Stomach (tissue), 4 donors: Measurements from ENCODE around the gene CHST6.

Experiments
- CTCF ChIP-seq, 7 experiments: fragments of 450-650 bp in 4 of 7; fragments of 200-600 bp in 3 of 7; sonication (generic) in 3 of 7; IDR thresholded peaks; one replicate each; pipeline ENCODE4 v1.5.1; 2016 to 2019; ENCODE audit warnings: antibody characterized with exemption in 7 of 7, control low read depth in 2 of 7, mild to moderate bottlenecking in 1 of 7
- EP300 ChIP-seq: sonication (generic); formaldehyde crosslinking; IDR thresholded peaks from one replicate; pipeline ENCODE4 v1.6.1; 2017; ENCODE audit warnings: antibody characterized with exemption
- POLR2A ChIP-seq, 4 donors: fragments of 450-650 bp; IDR thresholded peaks; one replicate each; pipeline ENCODE4 v1.6.1; 2016; ENCODE audit warnings: antibody characterized with exemption in 4 of 4, control low read depth in 2 of 4, mild to moderate bottlenecking in 1 of 4, moderate library complexity in 1 of 4
- POLR2AphosphoS5 ChIP-seq, 3 donors: sonication (generic); formaldehyde crosslinking; IDR thresholded peaks; one replicate each; pipeline ENCODE4 v1.6.1; 2016; ENCODE audit warnings: antibody characterized with exemption in 3 of 3

GRCh38 chr16:75443298-75443697, 51.9 kb downstream of the CHST6 start:
- TF ChIP-seq CTCF (IDR thresholded peaks at IDR 0.05) (no peak), POLR2AphosphoS5 (IDR thresholded peaks at IDR 0.05) (no peak), EP300 (no peak), POLR2A (IDR thresholded peaks at IDR 0.05) (no peak)
